ENCODE measurements around the gene TMEM120B.

Gene TMEM120B

GRCh38 chr12:121799156-121799841 is 86.7 kb downstream of the TMEM120B start:
- Histone ChIP-seq H3K4me3 (peak overlapping the region; percentile 58 to 91 (median 69)), H3K27ac (peak overlapping the region; percentile 99 to 100 (median 100))

GRCh38 chr12:121799842-121800693 is 87.5 kb downstream of the TMEM120B start:
- peak overlapping the region; percentile 99 to 100 (median 100) for H3K27ac ChIP-seq
- peak overlapping the region; percentile 58 to 91 (median 69) for H3K4me3 ChIP-seq

- Histone ChIP-seq H3K27ac (peak overlapping the region; percentile 99 to 100 (median 100)), H3K4me3 (peak overlapping the region; percentile 58 to 91 (median 69))
Measured at GRCh38 chr12:121800694-121801594, 88.4 kb downstream of the TMEM120B start.

- Histone ChIP-seq H3K4me3 (peak overlapping the region; percentile 58 to 91 (median 69)), H3K27ac (peak overlapping the region; percentile 99 to 100 (median 100))
Measured at GRCh38 chr12:121801595-121802484, 89.3 kb downstream of the TMEM120B start.

GRCh38 chr12:121802485-121802842 is 89.9 kb downstream of the TMEM120B start:
- H3K4me3 ChIP-seq: peak overlapping the region; percentile 58 to 91 (median 69)
- peak overlapping the region; percentile 75 to 100 (median 100) for H3K27ac ChIP-seq

- Histone ChIP-seq H3K27ac (peak overlapping the region; percentile 75 to 100 (median 100)), H3K4me3 (peak overlapping the region; percentile 58 to 91 (median 69))
Measured at GRCh38 chr12:121802843-121803698, 90.5 kb downstream of the TMEM120B start.

- Histone ChIP-seq H3K4me3 (peak within 1 kb of the TSS; percentile 58 to 91 (median 69)), H3K27ac (peak within 1 kb of the TSS; percentile 75 to 100 (median 100))
Measured at GRCh38 chr12:121803861-121804416, 91.4 kb downstream of the TMEM120B start, which contains the start of gene SETD1B. Gene SETD1B, plus strand, starts transcription at chr12:121804009. Its CDS starts 729 bp downstream, at chr12:121804738.

- Histone ChIP-seq H3K4me3 (peak overlapping the region; percentile 58 to 91 (median 69)), H3K27ac (peak overlapping the region; percentile 75 to 100 (median 100))
Measured at GRCh38 chr12:121804417-121805111, 92.0 kb downstream of the TMEM120B start.

- Histone ChIP-seq H3K27ac (peak overlapping the region; percentile 75 to 100 (median 100)), H3K4me3 (peak overlapping the region; percentile 58 to 91 (median 69))
Measured at GRCh38 chr12:121805171-121806008, 92.8 kb downstream of the TMEM120B start.

- peak overlapping the region in 19 of 21 experiments; percentile 44 to 100 (median 100) for H3K27ac ChIP-seq
- peak overlapping the region; percentile 58 to 91 (median 69) for H3K4me3 ChIP-seq
Measured at GRCh38 chr12:121806009-121806545, 93.5 kb downstream of the TMEM120B start.

GRCh38 chr12:121806546-121807423 is 94.2 kb downstream of the TMEM120B start:
- H3K27ac ChIP-seq: peak overlapping the region in 18 of 21 experiments; percentile 8 to 100 (median 99)
- peak overlapping the region; percentile 58 to 91 (median 69) for H3K4me3 ChIP-seq

- H3K27ac ChIP-seq: peak overlapping the region in 1 of 21 experiments; percentile 100
- H3K4me3 ChIP-seq: no peak overlapping the region
Measured at GRCh38 chr12:121807642-121808347, 95.2 kb downstream of the TMEM120B start.

GRCh38 chr12:121808623-121809022 is 96.1 kb downstream of the TMEM120B start:
- Histone ChIP-seq H3K27ac (no peak overlapping the region), H3K4me3 (no peak overlapping the region)

GRCh38 chr12:121809712-121810116 is 97.2 kb downstream of the TMEM120B start:
- Histone ChIP-seq H3K4me3 (no peak overlapping the region), H3K27ac (no peak overlapping the region)

Data from skin epidermis (tissue), 12 donors.